ENCODE measurements around the gene LILRA2.
"Not testable (repeated sequence)": the region's sequence is repeated elsewhere in the genome, so short reads cannot be mapped to it uniquely, and the experiment has no call there.

Gene LILRA2

GRCh38 chr19:54571715-54572615 lies 1.6 kb upstream of the LILRA2 start:
- DNase-seq, result peak; percentile 13

DNA sequence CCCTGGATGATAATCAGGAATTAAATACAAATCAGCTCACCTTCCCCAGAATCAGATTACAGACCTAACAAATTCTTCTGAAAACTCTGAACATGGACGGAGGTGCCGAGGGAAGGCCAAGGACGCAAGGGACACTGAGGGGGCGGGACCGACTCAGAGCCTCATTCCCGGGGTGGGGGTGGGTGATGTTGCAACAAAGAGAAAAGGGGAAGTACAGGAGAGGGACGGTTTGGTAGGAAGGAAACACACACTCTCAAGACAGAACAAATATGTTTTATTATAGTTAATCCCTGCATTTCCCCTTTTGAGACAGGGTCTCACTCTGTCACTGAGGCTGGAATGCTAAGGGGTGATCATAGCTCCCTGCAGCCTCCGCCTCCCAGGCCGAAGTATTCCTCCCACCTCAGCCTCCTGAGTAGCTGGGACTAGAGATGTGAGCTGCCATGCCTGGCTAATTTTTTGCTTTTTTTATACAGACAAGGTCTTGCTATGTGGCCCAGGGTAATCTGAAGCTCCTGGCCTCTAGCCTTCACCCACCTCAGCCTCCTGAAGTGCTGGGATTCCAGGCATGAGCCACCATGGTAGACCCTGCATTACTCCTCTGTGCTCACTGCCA lies 786 bp upstream of the LILRA2 start:
- DNase-seq, result peak; percentile 67

DNA sequence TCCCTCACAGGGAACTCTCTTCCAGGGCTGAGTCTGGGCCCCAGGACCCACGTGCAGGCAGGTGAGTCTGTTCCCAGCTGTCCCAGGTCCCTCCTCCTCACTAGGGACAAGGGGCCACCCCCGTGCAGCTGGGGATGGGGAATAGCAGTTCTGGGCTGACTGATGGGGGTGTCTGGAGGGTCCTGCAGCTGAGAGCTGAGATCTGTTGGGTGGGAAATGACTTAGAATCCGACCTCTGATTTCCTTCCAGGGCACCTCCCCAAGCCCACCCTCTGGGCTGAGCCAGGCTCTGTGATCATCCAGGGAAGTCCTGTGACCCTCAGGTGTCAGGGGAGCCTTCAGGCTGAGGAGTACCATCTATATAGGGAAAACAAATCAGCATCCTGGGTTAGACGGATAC lies 461 bp downstream of the LILRA2 start:
- DNase-seq, result no peak

DNA sequence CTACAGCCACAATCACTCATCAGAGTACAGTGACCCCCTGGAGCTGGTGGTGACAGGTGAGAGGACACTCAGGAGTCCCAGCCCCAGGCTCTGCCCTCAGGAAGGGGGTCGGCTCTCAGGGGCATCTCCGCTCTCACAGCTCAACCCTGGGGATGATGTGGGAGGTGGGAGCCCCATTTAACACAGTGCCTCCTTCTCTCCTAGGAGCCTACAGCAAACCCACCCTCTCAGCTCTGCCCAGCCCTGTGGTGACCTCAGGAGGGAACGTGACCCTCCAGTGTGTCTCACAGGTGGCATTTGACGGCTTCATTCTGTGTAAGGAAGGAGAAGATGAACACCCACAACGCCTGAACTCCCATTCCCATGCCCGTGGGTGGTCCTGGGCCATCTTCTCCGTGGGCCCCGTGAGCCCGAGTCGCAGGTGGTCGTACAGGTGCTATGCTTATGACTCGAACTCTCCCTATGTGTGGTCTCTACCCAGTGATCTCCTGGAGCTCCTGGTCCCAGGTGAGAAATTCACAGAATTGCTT lies 1.0 kb downstream of the LILRA2 start:
- DNase-seq, result no peak

GRCh38 chr19:54575205-54575604 lies 1.6 kb downstream of the LILRA2 start:
- DNase-seq, result not testable (repeated sequence)

- DNase-seq, result no peak
Measured at GRCh38 chr19:54576411-54576976, 2.9 kb downstream of the LILRA2 start.

GRCh38 chr19:54577334-54577733 lies 3.7 kb downstream of the LILRA2 start:
- no peak for DNase-seq

- not testable (repeated sequence) for DNase-seq
Measured at GRCh38 chr19:54578268-54578667, 4.7 kb downstream of the LILRA2 start.

DNA sequence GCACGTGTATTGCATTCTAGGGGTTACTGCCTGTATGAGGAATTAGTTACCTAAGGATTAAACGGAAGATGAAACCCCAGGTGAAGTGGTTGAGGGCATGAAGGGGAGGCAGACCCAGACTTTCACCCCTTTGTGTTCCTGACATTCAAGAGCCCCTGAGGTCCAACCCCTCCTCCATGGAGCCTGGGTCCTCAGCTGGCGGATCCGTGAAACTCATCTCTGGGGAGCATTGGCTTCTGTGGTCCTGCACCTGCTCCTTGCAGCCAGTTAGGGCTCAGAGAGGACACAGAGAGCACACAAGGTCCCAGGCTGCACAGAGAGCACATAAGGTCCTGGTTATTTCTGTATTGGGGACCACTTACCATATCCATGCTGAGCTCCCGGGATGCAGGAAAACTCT lies 12.8 kb downstream of the LILRA2 start:
- DNase-seq, result no peak

GRCh38 chr19:54587026-54587425 lies 13.4 kb downstream of the LILRA2 start:
- DNase-seq, result no peak

- peak; percentile 38 for DNase-seq
Measured at GRCh38 chr19:54593445-54593844, 19.9 kb downstream of the LILRA2 start, which contains the start of gene LILRA1. TSS of gene LILRA1 (plus strand) at chr19:54593632. CDS start at chr19:54594245, 613 bp downstream.

GRCh38 chr19:54593931-54594626 lies 20.5 kb downstream of the LILRA2 start:
- DNase-seq, result not testable (repeated sequence)

DNA sequence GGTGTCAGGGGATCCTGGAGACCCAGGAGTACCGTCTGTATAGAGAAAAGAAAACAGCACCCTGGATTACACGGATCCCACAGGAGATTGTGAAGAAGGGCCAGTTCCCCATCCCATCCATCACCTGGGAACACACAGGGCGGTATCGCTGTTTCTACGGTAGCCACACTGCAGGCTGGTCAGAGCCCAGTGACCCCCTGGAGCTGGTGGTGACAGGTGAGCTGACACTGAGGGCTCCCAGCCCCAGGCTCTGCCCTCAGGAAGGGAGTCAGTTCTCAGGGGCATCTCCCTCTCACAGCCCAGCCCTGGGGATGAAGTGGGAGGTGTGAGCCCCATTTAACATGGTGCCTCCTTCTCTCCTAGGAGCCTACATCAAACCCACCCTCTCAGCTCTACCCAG lies 21.1 kb downstream of the LILRA2 start:
- no peak for DNase-seq

- not testable (repeated sequence) for DNase-seq
Measured at GRCh38 chr19:54595680-54596436, 22.3 kb downstream of the LILRA2 start.

DNA sequence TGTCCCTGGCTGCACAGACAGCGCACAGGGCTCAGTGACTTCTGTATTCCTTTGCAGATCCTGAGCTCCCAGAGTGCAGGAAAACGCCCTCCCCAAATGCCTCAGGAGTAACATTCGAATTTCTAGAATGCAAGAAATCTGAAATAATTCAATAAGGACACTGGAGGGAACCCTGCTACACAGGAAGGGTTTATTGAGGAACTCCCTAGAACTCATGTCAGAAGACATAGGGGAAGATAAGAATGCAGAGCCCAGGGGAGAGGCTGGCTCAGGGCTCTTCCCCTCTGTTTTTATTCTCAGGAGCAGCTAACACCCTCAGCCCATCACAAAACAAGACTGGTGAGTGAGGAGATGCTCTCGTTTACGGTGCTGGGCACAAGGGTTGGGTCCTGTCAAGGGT lies 26.6 kb downstream of the LILRA2 start:
- no peak for DNase-seq

GRCh38 chr19:54606230-54606629 lies 32.6 kb downstream of the LILRA2 start:
- DNase-seq, result no peak

GRCh38 chr19:54606891-54607784 lies 33.5 kb downstream of the LILRA2 start:
- DNase-seq, result no peak

- DNase-seq, result no peak
Measured at GRCh38 chr19:54607785-54608150, 34.2 kb downstream of the LILRA2 start.

DNA sequence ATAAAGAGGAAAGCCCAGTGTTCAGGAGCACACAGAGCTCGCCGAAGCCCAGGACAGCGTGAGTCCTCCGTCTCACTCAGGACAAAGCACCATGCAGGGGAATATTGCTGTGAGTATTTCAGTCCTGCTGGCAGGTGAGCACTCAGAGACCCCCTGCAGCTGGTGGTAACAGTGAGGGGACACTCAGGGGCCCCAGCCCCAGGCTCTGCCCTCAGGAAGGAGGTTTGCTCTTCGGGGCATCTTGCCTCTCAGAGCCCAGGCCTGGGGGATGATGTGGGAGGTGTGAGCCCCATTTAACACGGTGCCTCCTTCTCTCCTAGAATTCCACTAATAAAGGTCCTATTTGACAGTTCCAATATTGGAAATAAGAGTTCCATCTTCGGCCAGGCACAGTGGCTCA lies 34.6 kb downstream of the LILRA2 start:
- no peak for DNase-seq

- no peak for DNase-seq
Measured at GRCh38 chr19:54608792-54609191, 35.2 kb downstream of the LILRA2 start.

- no peak for DNase-seq
Measured at GRCh38 chr19:54609356-54609791, 35.8 kb downstream of the LILRA2 start.
